Endothelial cell of umbilical vein (primary cell): ENCODE results near the gene TBX15. TPM values are rescaled to one million over a fixed set of nuclear protein-coding genes. Genes with fewer than 3 reads are reported as not detected.
"Not testable (repeated sequence)": the region's sequence is repeated elsewhere in the genome, so short reads cannot be mapped to it uniquely, and the experiment has no call there.

Experiments used
- BruUV-seq: library from RNA; stranded (reverse); fragments of 400-500 nt; replicated peaks from 2 replicates; lab custom pipeline; 2021; lab: Mats Ljungman, UMichigan
- CTCF ChIA-PET: fragments of 300-600, 350-600 bp; sonication (Branson Sonifier 250); formaldehyde crosslinking; loops from one replicate; lab custom pipeline; 2021; ENCODE audit warnings: antibody characterized with exemption, inconsistent platforms; lab: Charles Lee
- POLR2A ChIA-PET: fragments of 300-600, 350-600 bp; sonication (Branson Sonifier 250); formaldehyde crosslinking; loops from one replicate; lab custom pipeline; 2021; ENCODE audit warnings: antibody characterized with exemption, inconsistent platforms; lab: Charles Lee
- DNase-seq: peaks from one replicate; pipeline ENCODE4 v3.0.0-alpha.2; 2011; ENCODE audit warnings: low read depth, low spot score
- FAIRE-seq: peaks from 2 replicates; lab custom pipeline; 2011; peaks lifted over from hg19 to GRCh38; lab: Jason Lieb, UNC
- H2AFZ ChIP-seq: 2 replicates; pipeline ENCODE4 v1.6.0; 2012; ENCODE audit warnings: low read depth, low read length, control low read depth, inconsistent platforms
- H3K27ac ChIP-seq: 2 replicates; pipeline ENCODE4 v1.5.1; 2011; ENCODE audit warnings: low read depth, mild to moderate bottlenecking, control low read depth, low read length, moderate library complexity; ENCODE audit not compliant: insufficient read depth
- H3K27me3 ChIP-seq, 2 experiments: 2 replicates each; pipeline versions ENCODE4 v1.6.0 to v1.6.1; 2011; ENCODE audit warnings: low read length in 2 of 2, mixed read lengths in 1 of 2; ENCODE audit not compliant: control insufficient read depth in 2 of 2, insufficient read depth in 2 of 2
- H3K36me3 ChIP-seq, 2 experiments: 2 replicates in 1 of 2; 3 replicates in 1 of 2; pipeline ENCODE4 v1.5.1; 2011; ENCODE audit warnings: low read length in 2 of 2, mild to moderate bottlenecking in 1 of 2, moderate library complexity in 1 of 2; ENCODE audit not compliant: control insufficient read depth in 2 of 2, insufficient read depth in 2 of 2; ENCODE audit errors: extremely low read depth in 1 of 2
- H3K4me1 ChIP-seq: 3 replicates; pipeline ENCODE4 v1.5.1; 2011; ENCODE audit warnings: mild to moderate bottlenecking, low read length; ENCODE audit not compliant: control insufficient read depth, insufficient read depth; ENCODE audit errors: extremely low read depth
- H3K4me2 ChIP-seq: 2 replicates; pipeline ENCODE4 v1.6.1; 2011; ENCODE audit warnings: low read length, control low read depth, mixed read lengths; ENCODE audit not compliant: insufficient read depth
- H3K4me3 ChIP-seq, 3 experiments: fragments of 200-600 bp in 1 of 3; sonication (generic), shearing (Covaris generic) in 1 of 3; replicated peaks in 1 of 3; 2 replicates each; pipeline ENCODE4 v1.5.1; 2011 to 2016; ENCODE audit warnings: control low read depth in 3 of 3, low read length in 3 of 3, mild to moderate bottlenecking in 2 of 3, inconsistent platforms in 1 of 3, low read depth in 1 of 3, moderate library complexity in 1 of 3; ENCODE audit not compliant: insufficient read depth in 1 of 3
- H3K79me2 ChIP-seq: 2 replicates; pipeline ENCODE4 v1.6.0; 2012; ENCODE audit warnings: low read length, inconsistent platforms; ENCODE audit not compliant: control insufficient read depth, insufficient read depth
- H3K9ac ChIP-seq: replicated peaks from 2 replicates; pipeline ENCODE3; 2011; ENCODE audit warnings: low read length, control low read depth; ENCODE audit not compliant: insufficient read depth; ENCODE audit errors: extremely low read depth
- H3K9me1 ChIP-seq: replicated peaks from 3 replicates; pipeline ENCODE4 v1.6.0; 2011; ENCODE audit warnings: mild to moderate bottlenecking, low read length; ENCODE audit not compliant: control insufficient read depth, insufficient read depth; ENCODE audit errors: extremely low read depth
- H3K9me3 ChIP-seq: replicated peaks from 2 replicates; pipeline ENCODE4 v1.5.1; 2012; ENCODE audit warnings: low read length, inconsistent platforms; ENCODE audit not compliant: control insufficient read depth, insufficient read depth
- H4K20me1 ChIP-seq: replicated peaks from 2 replicates; pipeline ENCODE3; 2011; ENCODE audit warnings: mild to moderate bottlenecking, low read length; ENCODE audit not compliant: control insufficient read depth, insufficient read depth; ENCODE audit errors: extremely low read depth
- EZH2 ChIP-seq: IDR thresholded peaks from 2 replicates; pipeline ENCODE4 v1.6.1; 2012; ENCODE audit warnings: borderline replicate concordance, low read depth, mild to moderate bottlenecking, moderate library complexity, low read length, inconsistent platforms; ENCODE audit not compliant: severe bottlenecking
- FOS ChIP-seq: IDR thresholded peaks from 2 replicates; pipeline ENCODE4 v1.6.1; 2011; ENCODE audit warnings: mild to moderate bottlenecking, low read length, moderate library complexity, borderline replicate concordance; ENCODE audit not compliant: insufficient read depth
- GATA2 ChIP-seq: IDR thresholded peaks from 2 replicates; pipeline ENCODE4 v1.7.0; 2011; ENCODE audit warnings: low read depth, mild to moderate bottlenecking, moderate library complexity, mixed read lengths, low read length; ENCODE audit not compliant: insufficient read length, insufficient read depth
- JUN ChIP-seq: IDR thresholded peaks from 2 replicates; pipeline ENCODE4 v1.6.1; 2011; ENCODE audit warnings: borderline replicate concordance, low read depth; ENCODE audit not compliant: insufficient read length, insufficient read depth
- MAX ChIP-seq: IDR thresholded peaks from 2 replicates; pipeline ENCODE4 v1.6.1; 2011; ENCODE audit not compliant: insufficient read depth, insufficient read length
- MYC ChIP-seq: IDR thresholded peaks from one replicate; pipeline ENCODE4 v1.6.1; 2011; ENCODE audit warnings: mild to moderate bottlenecking, low read depth, low read length
- POLR2A ChIP-seq: IDR thresholded peaks from 2 replicates; pipeline ENCODE4 v1.6.1; 2012; ENCODE audit warnings: low read depth, mild to moderate bottlenecking, control low read depth, low read length
- POLR2AphosphoS5 ChIP-seq: IDR thresholded peaks from 2 replicates; pipeline ENCODE4 v1.6.1; 2012; ENCODE audit warnings: low read depth, mild to moderate bottlenecking, control low read depth, low read length, moderate library complexity; ENCODE audit not compliant: insufficient read depth
- dilution Hi-C: fragments of 300-500 bp; cut with MboI; formaldehyde crosslinking; loops from one replicate; pipeline ENCODE4 v1.15.0; 2019; ENCODE audit warnings: low sequenced_read_pairs; ENCODE audit not compliant: extremely low pct_ligation_motif_present
- intact Hi-C: fragments of 100-400 bp; cut with micrococcal nuclease; formaldehyde crosslinking; loops from one replicate; pipeline ENCODE4 v1.10.0; 2022
- polyA plus RNA-seq, 4 experiments: library from polyadenylated mRNA; depleted of rRNA in 3 of 4; stranded (reverse) in 3 of 4; unstranded in 1 of 4; fragments of >200 nt; gene quantifications; 2 replicates each; pipeline versions ENCODE4 v1.2.1 to v1.2.3, GENCODE V29; 2011 to 2012; ENCODE audit warnings: missing spikeins in 1 of 4
- total RNA-seq: library from RNA; stranded (reverse); gene quantifications from 2 replicates; pipeline ENCODE4 v1.2.3, GENCODE V29; 2021
- TF ChIP-seq, protein P1 (sequence below), 2 donors: IDR thresholded peaks; 1 replicate in 1 of 2; 2 replicates in 1 of 2; pipeline ENCODE4 v1.5.1; 2011; ENCODE audit warnings: low read length in 2 of 2, mild to moderate bottlenecking in 2 of 2, moderate library complexity in 2 of 2, control low read depth in 1 of 2, inconsistent platforms in 1 of 2, low read depth in 1 of 2; ENCODE audit not compliant: insufficient read depth in 1 of 2; ENCODE audit errors: extremely low read depth in 1 of 2

Gene TBX15
- total and polyA plus RNA-seq, 2 donors (not counting 3 experiments of a cell fraction or from before 2014, with no cell fraction given): 0.01 TPM; not detected in 1

DNA sequence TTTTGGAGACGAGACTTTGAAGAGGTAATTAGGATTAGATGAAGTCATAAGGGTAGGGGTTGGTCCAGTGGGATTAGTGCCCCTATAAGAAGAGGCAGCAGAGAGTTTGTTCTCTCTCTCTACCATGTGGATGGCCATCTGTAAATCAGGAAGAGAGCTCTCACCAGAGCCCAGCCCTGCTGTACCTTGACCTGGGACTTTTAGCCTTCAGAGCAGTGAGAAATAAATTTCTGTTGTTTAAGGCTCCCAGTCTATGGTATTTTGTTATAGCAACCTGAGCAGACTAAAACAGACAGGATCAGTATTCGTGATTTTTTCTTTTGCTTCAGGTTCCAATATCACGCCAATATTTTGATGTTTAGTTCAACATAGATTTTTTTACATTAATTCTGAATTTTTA is 30.0 kb downstream of the TBX15 start:
- H3K79me2 ChIP-seq: no peaks in the 10 kb centered on the region
- no peaks in the 10 kb centered on the region for H3K36me3 ChIP-seq
- no peak overlapping the region for H3K4me2 ChIP-seq
- no peaks in the 10 kb centered on the region for H3K9me3 ChIP-seq
- DNase-seq (no peak), FAIRE-seq (no peak)
- H3K27me3 ChIP-seq: no peaks in the 10 kb centered on the region
- CTCF ChIA-PET: interaction anchor here (1.1 kb wide), 1 partner anchor 9 kb away, joined by 4 read pairs; no protein-coding TSS in a partner anchor
- no peak overlapping the region for H3K27ac ChIP-seq
- intact Hi-C loops: no loop called here
- no peak for TF ChIP-seq GATA2
- TF ChIP-seq, protein P1, sequence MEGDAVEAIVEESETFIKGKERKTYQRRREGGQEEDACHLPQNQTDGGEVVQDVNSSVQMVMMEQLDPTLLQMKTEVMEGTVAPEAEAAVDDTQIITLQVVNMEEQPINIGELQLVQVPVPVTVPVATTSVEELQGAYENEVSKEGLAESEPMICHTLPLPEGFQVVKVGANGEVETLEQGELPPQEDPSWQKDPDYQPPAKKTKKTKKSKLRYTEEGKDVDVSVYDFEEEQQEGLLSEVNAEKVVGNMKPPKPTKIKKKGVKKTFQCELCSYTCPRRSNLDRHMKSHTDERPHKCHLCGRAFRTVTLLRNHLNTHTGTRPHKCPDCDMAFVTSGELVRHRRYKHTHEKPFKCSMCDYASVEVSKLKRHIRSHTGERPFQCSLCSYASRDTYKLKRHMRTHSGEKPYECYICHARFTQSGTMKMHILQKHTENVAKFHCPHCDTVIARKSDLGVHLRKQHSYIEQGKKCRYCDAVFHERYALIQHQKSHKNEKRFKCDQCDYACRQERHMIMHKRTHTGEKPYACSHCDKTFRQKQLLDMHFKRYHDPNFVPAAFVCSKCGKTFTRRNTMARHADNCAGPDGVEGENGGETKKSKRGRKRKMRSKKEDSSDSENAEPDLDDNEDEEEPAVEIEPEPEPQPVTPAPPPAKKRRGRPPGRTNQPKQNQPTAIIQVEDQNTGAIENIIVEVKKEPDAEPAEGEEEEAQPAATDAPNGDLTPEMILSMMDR (IDR thresholded peaks at IDR 0.05; ENCODE audit: extremely low read depth in 1 of 2, insufficient read depth in 1 of 2, low read depth in 1 of 2, low read length in 2 of 2): no peak
- no peak for TF ChIP-seq MYC
- TF ChIP-seq MAX: no peak
- TF ChIP-seq EZH2: no peak
- no peak for TF ChIP-seq JUN
- no peak for TF ChIP-seq POLR2A
- no peak for TF ChIP-seq POLR2AphosphoS5
- TF ChIP-seq FOS: no peak
- no TSS peak for BruUV-seq
- no peak overlapping the region for H2AFZ ChIP-seq
- no peak overlapping the region for H3K9ac ChIP-seq
- H4K20me1 ChIP-seq: no peaks in the 10 kb centered on the region
- dilution Hi-C loops: no loop called here
- no peak overlapping the region for H3K4me3 ChIP-seq
- H3K9me1 ChIP-seq: no peaks in the 10 kb centered on the region
- H3K4me1 ChIP-seq: no peaks in the 10 kb centered on the region
- POLR2A ChIA-PET: no interaction called here

DNA sequence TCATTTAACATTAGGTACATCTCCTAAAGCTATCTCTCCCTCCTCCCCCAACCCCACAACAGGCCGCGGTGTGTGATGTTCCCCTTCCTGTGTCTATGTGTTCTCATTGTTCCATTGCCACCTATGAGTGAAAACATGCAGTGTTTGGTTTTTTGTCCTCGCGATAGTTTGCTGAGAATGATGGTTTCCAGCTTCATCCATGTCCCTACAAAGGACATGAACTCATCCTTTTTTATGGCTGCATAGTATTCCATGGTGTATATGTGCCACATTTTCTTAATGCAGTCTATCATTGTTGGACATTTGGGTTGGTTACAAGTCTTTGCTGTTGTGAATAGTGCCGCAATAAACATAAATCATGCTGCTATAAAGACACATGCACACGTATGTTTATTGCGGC is 30.6 kb downstream of the TBX15 start:
- intact Hi-C loops, H4K20me1 ChIP-seq, H3K4me2 ChIP-seq, H3K4me1 ChIP-seq, H3K79me2 ChIP-seq, FAIRE-seq, H3K9me1 ChIP-seq, POLR2A ChIA-PET, BruUV-seq, H3K36me3 ChIP-seq, DNase-seq, CTCF ChIA-PET, H2AFZ ChIP-seq, dilution Hi-C loops, H3K27ac ChIP-seq, H3K4me3 ChIP-seq, H3K9me3 ChIP-seq, H3K27me3 ChIP-seq, H3K9ac ChIP-seq: not testable (repeated sequence)
